Right renal cortex interstitium (tissue), 3 donors: ENCODE results near the gene GNB4. TPM values are rescaled to one million over a fixed set of nuclear protein-coding genes. Genes with fewer than 3 reads are reported as not detected.
A peak's percentile ranks its signal among the peaks of the same experiment; 100 is the strongest.

Experiments
- DNase-seq, 3 donors: peaks; one replicate each; pipeline ENCODE4 v3.0.0-alpha.2; 2013; ENCODE audit warnings: low read depth in 3 of 3, low spot score in 2 of 3
- polyA plus RNA-seq, 3 donors: library from polyadenylated mRNA; unstranded; fragments of 120-200 nt; gene quantifications; one replicate each; pipeline ENCODE4 v1.2.1, GENCODE V29; 2013; ENCODE audit not compliant: insufficient read length in 3 of 3

Gene GNB4
- 10 to 100 TPM; 28.5 to 29.6 (median 29.0) TPM for polyA plus RNA-seq

GRCh38 chr3:179451265-179452175 lies at the start of gene GNB4:
TSS of gene GNB4 (minus strand) at chr3:179451470. CDS start at chr3:179426200, 25,270 bp downstream.
- DNase-seq: peak; percentile 54 to 67 (median 66)

DNA sequence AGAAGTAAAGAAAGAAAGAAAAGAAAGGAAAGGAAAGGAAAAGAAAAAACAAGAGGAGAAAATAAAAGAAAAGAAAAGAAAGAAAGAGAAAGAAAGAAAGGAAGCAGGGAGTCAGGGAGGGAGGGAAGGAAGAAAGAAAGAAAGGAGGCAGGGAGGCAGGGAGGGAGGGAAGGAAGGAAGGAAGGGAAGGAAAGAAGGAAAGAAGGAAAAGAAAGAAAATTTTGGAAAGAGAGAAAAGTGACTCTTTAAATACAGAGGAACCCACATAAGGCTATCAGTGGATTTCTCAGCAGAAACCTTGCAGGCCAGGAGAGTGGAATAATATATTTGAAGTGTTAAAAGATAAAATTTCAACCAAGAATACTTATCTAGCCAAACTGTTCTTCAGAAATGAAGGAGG lies 44.2 kb upstream of the GNB4 start:
- DNase-seq: no peak

DNA sequence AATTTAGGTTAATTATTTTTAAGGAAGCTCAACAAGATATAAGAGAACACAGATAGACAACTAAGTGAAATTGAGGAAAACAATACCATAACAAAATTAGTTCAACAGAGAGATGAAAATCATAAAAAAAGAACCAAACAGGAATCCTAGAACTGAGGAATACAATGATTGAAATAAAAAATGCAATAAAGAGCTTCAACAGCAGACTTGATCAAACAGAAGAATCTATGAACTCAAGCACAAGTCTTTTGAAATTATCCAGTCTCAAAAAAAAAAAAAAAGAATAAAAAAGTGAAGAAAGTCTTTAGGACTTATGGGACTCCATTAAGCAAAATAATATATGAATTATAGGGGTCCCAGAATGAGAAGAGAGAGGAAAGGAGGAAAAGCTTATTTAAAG lies 42.0 kb upstream of the GNB4 start:
- DNase-seq: no peak

GRCh38 chr3:179488213-179488612 lies 36.9 kb upstream of the GNB4 start:
- no peak for DNase-seq

GRCh38 chr3:179486806-179487205 lies 35.5 kb upstream of the GNB4 start:
- no peak for DNase-seq

- DNase-seq: no peak
These were observed 31.6 kb upstream of the GNB4 start for GRCh38 chr3:179482857-179483256.

DNA sequence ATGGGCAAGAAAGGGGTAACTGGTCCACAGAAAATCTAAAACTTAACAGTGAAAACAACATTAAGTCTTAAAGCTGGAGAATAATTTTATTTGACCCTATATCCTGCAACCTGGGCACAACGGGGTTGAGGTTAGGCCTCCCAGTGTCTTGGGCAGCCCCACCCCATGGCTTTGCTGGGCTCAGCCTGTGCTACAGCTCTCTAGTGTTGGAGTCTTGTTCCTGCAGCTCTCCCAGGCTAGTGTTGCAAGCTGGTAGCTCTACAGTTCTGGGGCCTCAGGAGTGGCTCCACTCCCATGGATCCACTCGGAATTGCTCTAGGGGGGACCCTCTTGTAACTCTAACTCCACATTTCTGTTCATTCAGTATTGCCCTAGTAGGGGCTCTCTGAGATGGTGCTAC lies 24.9 kb upstream of the GNB4 start:
- DNase-seq: no peak

DNA sequence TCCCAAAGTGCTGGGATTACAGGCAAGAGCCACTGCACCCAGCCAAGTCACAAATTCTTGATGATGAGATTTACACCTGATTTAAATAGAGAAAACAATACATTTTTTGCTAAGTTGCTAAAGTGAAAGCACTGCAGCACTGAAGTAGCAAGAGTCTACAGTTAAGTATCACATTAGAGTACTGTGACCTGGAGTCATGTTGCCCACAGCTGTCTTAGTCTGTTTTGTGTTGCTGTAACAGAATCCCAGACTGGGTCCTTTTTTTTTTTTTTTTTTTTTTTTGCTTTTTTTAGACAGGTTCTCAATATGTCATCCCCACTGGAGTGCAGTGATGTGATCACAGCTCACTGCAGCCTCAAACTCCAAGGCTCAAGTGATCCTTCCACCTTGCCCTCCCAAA lies 23.2 kb upstream of the GNB4 start:
- DNase-seq: no peak

DNA sequence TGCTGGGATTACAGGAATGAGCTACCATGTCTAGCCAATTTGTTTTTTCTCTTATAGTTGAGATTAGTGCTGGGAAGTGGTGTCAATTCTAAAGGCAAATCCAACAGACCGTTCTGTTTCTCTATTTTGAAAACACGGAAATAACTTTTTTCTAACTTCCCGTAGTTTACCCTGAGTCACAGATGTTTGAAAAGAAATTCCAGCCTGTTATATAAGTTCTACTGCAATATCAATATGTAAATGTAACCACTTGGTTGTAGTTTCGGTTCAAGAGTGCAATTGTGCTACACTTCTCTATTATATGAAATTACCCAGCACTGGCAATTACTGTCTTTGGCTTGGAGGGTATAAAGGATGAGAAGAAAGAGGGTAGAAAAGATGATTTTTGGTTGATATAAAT lies 22.3 kb upstream of the GNB4 start:
- DNase-seq: no peak

GRCh38 chr3:179464323-179465092 lies 13.2 kb upstream of the GNB4 start:
- no peak for DNase-seq

DNA sequence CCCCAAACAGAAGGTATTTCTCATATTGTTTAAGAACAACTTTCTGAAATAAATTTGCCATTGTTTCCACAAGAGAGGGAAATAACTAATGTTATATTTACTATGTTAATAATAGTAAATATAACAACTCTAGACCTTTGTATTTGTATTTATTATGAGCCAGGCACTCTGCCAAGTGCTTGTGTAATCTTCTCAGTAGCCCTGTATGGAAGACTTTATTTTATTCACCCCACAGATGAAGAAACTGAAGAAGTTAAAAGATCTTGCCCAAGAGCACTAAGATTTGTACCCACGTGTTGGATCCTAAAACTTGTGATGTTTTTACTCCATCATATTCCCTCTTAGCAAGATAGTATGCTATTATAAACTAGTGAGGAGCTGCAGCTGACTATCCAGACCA lies 12.0 kb upstream of the GNB4 start:
- DNase-seq: no peak

DNA sequence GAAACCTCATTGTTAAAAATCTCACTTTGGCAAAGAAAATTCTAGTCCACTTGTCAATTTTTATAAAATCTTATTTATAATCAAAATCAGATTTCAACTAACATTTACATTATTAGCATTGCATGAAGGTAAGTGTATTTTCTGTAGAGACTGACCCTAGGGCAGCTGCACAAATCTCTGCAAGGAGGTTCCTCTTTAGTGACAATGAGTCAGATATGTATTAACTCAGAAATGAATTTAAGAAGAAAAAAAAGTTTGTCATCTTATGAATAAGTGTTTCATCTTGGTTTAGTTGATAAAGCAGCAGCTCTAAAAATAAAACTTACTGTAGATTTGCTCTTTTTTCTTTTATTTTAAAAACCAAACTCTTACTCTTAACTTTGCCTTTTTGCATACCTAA lies 9.0 kb upstream of the GNB4 start:
- DNase-seq: no peak

DNA sequence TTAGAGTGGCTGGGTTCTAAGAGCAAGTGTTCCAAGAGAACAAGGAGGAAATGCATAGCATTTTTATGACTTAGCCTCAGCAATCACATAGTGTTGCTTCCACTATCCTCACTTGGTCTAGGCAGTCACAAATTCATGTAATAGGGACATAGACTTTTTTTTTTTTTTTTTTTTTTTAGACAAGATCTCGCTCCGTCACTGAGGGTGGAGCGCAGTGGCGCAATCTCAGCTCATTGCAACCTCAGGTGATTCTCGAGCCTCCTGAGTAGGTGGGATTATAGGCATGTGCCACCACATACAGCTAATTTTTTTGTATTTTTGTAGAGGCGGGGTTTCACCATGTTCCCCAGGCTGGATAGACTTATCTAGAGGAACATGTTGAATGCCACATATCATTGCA lies 4.7 kb upstream of the GNB4 start:
- no peak for DNase-seq

GRCh38 chr3:179454887-179455286 lies 3.6 kb upstream of the GNB4 start:
- no peak for DNase-seq

GRCh38 chr3:179453967-179454366 lies 2.7 kb upstream of the GNB4 start:
- DNase-seq: no peak

GRCh38 chr3:179452872-179453271 lies 1.6 kb upstream of the GNB4 start:
- no peak for DNase-seq

DNA sequence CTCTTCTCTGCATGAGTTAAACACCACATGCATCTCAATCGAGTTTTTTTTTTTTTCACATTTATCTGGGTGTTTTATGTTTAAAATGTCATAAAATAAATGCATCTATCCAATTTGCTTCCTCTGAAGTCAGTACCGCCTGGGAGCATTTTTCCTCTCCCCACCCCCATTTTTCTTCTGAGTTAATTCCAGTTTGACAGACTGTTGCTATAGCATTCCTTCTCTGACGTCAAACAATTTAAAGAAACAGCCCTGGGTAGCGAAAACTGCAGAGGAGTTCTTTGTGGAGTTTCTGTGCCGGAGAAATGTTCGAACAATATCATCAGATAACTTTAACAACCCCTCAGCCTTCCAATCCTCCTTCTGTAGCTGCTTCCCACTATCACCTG lies 900 bp upstream of the GNB4 start:
- peak; percentile 71 to 78 (median 72) for DNase-seq

- DNase-seq: peak in 2 of 3 donors; percentile 21 to 32
These were observed 387 bp downstream of the GNB4 start for GRCh38 chr3:179450901-179451264.

DNA sequence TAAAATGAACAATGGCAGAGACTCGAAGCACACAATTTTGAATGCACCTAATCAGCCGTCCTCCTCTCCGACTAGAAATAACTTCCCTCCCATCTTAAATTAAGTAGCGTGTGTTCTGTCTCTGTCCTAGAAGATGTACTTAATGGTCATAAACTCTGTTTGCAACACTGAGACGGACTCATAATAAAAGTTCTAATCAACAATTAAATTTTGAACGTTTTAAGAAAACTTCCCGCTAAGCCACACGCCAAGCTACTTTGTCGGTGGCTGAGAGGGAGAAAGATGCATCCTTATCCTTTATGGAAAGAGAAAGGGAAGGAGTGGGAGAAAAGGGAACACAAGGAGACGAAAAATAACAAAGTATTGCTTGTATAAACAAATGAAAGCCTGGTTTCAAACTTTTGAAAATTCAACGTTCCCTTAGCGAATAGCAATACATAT lies 989 bp downstream of the GNB4 start:
- peak in 2 of 3 donors; percentile 21 to 36 for DNase-seq

DNA sequence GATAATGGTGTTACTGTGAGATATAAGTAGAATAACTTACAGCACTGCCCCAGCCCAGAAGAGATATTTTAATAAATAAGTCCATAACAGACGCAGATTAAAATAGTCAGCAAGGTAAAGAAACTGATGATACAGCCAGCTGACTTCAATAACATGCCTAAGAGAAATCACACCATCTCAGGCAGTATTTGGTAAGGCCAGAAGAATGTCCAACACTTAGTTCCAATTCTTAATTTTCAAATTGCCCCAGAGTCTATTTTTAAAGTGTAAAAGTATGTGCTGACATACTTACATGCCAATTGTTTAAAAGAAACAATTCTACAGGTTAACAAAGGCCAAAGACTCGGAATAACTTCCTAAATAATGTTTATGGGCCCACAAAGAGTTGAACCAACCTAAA lies 1.6 kb downstream of the GNB4 start:
- DNase-seq: no peak

GRCh38 chr3:179447251-179447650 lies 4.0 kb downstream of the GNB4 start:
- DNase-seq: no peak

DNA sequence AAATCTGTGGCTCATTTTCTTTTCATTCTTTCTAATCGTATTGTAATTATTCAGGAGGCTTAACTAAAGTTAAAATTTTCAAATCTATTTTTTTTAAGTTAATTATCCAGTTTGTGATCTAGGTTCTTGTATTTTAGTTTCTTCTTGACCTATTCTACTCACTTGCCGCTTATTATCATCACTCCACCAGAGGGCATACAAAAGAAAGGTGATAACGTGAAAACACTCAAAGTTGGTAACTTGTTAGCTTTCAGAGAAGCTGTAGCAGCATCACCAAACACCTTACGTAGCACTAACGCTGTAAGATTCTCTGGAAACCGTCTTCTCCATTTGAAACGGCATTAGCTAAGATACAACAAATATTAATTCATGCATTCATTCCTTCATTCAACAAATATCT lies 4.8 kb downstream of the GNB4 start:
- no peak for DNase-seq
